Measurements from ENCODE around the gene METAP1D.

DNA sequence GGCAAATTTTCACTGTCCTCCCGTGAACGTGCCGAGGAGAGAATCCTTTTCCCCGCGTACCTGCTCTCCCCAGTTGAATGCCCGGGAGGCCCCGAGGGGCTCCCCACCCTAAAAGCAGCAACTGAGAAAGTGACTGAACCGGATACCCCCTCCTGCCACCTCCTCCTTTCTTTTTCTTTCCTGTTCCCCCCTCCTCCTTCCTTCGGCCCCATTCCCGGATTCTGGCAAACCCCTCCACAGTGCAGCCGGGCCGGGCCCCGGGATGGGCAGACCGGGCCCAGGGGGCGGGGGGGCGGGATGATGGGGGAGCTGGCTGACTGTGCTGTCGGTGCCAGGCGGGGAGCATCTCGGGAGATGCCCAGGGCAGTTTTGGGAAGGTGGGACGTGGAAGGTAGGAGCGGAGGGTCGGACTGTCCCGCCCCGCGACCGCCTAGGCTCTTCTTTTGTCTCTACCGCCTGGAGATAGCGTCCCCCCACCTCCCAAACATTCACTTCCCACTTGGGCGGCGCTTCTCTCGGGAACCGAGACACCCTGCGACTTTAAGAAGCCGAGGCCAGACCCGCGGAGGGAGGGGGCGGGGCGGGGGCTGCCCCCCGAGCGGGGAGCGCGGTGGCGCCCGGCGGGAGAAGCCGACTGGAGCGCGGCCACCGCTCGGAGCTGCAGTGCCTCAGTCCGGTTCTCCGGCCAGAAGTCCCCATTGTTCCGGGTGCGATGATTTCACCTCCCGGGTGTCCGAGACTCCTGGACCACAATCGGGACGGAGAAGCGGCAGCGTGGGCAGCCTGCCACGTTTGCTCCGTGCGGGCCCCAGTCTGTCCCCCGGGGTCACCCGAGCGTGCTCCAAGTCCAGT is 94.8 kb downstream of the METAP1D start:
- TF ChIP-seq POLR2A (IDR thresholded peaks at IDR 0.05) (no peak), POLR2AphosphoS5 (IDR thresholded peaks at IDR 0.05; ENCODE audit: insufficient read depth in 1 of 2, low read depth in 1 of 2) (no peak)
- TF ChIP-seq, protein P1, sequence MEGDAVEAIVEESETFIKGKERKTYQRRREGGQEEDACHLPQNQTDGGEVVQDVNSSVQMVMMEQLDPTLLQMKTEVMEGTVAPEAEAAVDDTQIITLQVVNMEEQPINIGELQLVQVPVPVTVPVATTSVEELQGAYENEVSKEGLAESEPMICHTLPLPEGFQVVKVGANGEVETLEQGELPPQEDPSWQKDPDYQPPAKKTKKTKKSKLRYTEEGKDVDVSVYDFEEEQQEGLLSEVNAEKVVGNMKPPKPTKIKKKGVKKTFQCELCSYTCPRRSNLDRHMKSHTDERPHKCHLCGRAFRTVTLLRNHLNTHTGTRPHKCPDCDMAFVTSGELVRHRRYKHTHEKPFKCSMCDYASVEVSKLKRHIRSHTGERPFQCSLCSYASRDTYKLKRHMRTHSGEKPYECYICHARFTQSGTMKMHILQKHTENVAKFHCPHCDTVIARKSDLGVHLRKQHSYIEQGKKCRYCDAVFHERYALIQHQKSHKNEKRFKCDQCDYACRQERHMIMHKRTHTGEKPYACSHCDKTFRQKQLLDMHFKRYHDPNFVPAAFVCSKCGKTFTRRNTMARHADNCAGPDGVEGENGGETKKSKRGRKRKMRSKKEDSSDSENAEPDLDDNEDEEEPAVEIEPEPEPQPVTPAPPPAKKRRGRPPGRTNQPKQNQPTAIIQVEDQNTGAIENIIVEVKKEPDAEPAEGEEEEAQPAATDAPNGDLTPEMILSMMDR (IDR thresholded peaks at IDR 0.05): no peak

All from vagina (tissue), 2 donors.